Sciatic nerve (tissue), 2 donors: ENCODE measurements around the gene DLX1. TPM values are rescaled to one million over a fixed set of nuclear protein-coding genes. Genes with fewer than 3 reads are reported as not detected.
"Not testable (repeated sequence)": the region's sequence is repeated elsewhere in the genome, so short reads cannot be mapped to it uniquely, and the experiment has no call there.

Experiments used
- ATAC-seq: fragments of 200-7000 bp; cut with Tn5 transposase; one replicate; pipeline ENCODE4 v1.9.1; 2020; ENCODE audit warnings: mild to moderate bottlenecking, moderate library complexity
- DNase-seq: peaks from one replicate; pipeline ENCODE4 v3.0.0-alpha.2; 2020; ENCODE audit warnings: low spot score
- intact Hi-C: fragments of 100-400 bp; cut with DNase I; formaldehyde crosslinking; loops from one replicate; pipeline ENCODE4 v1.14.2; 2022
- total RNA-seq: library from RNA; stranded (reverse); fragmentation: NEBNext Ultra II Directional; extraction: Animal tissue kit (Norgen Biotek cat#: 25700); gene quantifications from one replicate; pipeline ENCODE4 v1.2.1, GENCODE V29; 2021
- donor health status: DM: no; HTN: no; CAD: no.
- donor health status: DM: no; HTN: no; CAD: no.

The DLX1 gene
- total RNA-seq, 1 donor from 2014 or later, result 0.94 TPM

GRCh38 chr2:172103471-172104272, 18.4 kb downstream of the DLX1 start:
- intact Hi-C loops, result loop anchor here (10.0 kb wide), 1 partner anchor 299 kb away; no protein-coding TSS in a partner anchor
- peak; percentile 91 for DNase-seq
- ATAC-seq, result peak; percentile 63

- ATAC-seq, result no peak
- DNase-seq, result no peak
- intact Hi-C loops, result loop anchor here (10.0 kb wide), 1 partner anchor 301 kb away; no protein-coding TSS in a partner anchor
Measured at GRCh38 chr2:172105471-172106107, 20.3 kb downstream of the DLX1 start.

- intact Hi-C loops, result loop anchor here (10.0 kb wide), 1 partner anchor 302 kb away; no protein-coding TSS in a partner anchor
- ATAC-seq, result peak; percentile 29
- no peak for DNase-seq
Measured at GRCh38 chr2:172106108-172106961, 21.0 kb downstream of the DLX1 start.

DNA sequence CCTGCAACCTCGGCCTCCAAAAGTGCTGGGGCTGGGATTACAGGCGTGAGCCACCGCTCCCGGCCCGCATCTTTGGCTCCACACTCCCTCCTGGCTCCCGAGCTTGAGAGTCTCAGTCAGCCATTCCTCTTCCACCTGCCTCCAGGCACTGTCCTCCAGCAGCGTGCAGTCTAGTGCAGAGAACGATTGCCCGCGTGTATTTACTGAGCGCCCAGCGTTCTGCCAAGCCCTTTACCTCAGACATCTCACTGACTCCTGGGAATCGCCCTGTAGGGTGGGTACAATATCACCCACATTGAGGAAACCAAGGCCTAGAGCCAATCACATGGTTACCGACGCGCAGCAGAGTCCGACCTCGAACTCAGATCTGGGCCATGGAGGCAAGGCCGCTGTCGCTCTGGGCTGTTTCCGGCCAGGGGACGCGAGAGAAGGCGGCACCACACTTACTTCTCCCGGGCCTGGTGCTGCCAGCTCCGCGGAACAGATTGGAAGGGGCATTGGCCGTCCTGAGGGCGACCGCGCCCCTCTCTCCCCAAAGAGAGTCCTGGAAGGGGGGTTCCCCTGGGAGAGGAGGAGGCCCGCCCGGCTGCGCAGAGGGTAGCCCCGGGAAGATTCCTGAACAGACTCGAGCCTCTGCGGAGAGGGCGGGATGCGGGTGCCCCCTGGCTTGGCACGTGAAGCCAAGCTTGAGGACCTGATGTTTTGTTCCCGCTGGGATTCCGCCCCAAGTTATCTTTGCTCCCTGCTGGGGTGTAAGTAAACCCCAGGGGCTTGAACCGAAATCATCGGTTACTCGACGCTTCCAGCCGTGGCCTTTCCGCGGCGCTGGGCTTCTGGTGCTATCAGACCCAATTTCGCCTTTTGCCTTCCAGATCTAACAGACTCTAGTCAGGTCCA, 22.6 kb downstream of the DLX1 start:
- intact Hi-C loops, result loop anchor here (10.0 kb wide), 1 partner anchor 303 kb away; no protein-coding TSS in a partner anchor
- ATAC-seq (no peak), DNase-seq (no peak)

DNA sequence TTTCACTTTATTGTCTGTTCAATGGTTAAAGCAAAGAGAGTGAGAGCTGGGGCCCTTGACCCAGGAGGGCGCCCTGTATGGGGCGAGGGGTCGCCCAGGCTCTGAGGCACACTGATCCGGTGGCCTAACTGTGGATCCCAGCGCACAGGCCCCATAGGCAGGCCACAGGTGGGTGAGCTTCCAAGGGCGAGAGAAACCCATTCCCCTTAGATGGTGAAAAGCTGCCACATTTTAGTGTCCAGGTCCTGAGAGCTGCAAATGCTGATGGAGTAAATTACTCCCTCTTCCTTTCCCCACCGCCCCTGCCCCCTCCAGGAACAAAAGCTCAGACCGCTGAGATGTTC, 23.3 kb downstream of the DLX1 start:
- intact Hi-C loops, result loop anchor here (10.0 kb wide), 1 partner anchor 304 kb away; no protein-coding TSS in a partner anchor
- DNase-seq, result no peak
- no peak for ATAC-seq

DNA sequence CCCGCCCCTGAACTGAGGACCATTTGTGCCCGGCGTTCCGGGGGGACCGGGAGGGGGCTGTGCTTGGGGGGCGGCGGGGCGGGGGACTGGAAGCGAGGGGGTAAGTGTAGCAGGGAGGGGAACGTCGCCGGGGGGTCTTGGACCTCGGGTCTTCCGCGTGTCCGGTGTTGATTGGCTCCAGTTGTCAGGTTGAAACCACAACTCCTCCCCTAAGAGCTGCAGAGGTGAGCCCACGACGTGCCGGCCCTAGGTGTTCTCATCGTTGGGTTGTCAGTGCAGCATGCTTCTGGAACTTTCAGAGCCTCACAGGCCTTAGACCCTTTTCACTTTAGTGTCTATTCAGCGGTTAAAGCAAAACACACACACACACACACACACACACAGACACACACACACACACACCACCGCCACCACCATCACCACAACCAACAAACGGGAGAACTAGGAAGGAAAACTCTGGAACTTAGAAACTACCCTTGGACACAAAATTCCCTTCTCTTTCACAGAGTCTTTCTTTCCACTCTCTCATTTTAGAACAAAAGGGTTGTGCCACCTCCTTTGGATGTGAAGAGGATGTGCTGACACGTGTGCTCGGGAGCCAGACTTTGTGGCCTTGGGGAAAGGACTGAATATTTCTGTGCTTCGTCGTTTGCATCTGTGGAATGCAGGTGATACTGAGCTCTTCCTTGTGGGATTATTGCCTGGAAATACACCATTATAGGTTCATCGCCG, 24.1 kb downstream of the DLX1 start:
- DNase-seq (no peak), ATAC-seq (no peak)
- intact Hi-C loops, result loop anchor here (10.0 kb wide), 1 partner anchor 305 kb away; no protein-coding TSS in a partner anchor

DNA sequence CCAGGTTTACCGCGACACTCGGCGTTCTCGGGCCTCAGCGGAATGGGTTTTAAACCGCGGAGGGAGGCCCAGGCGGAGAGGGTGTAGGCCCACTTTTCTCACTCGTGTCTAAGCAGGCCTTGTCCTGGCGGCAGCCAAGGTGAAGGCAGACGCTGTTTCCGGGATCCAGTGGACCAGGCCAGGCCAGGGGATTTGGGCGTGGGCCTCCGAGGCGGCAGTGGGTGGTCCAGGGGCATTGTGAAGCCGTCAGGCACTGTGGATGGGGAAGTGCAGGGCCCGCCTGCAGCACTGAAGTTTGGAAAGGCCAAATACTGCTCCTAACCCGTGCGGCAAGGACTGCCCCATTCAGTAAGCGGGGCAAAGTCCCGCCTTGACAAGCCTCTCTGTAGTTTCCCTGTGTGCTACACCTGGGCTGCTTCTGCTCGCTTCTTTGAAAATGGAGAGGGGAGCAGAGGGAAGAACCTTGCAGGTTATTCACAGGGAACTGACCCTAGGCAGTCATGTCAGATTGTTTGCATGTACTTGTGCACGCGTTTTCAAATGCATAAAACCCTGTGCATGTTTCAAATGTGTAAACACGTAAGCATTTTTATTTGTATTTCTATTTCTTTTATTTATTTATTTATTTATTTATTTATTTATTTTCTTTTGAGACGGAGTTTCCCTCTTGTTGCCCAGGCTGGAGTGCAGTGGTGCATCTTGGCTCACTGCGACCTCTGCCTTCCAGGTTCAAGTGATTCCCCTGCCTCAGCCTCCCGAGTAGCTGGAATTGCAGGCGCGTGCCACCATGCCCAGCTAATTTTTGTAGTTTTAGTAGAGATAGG, 24.9 kb downstream of the DLX1 start:
- ATAC-seq (no peak), DNase-seq (no peak)
- intact Hi-C loops, result loop anchor here (10.0 kb wide), 1 partner anchor 305 kb away; no protein-coding TSS in a partner anchor

GRCh38 chr2:172113617-172114016, 28.3 kb downstream of the DLX1 start:
- ATAC-seq, result peak; percentile 67
- no peak for DNase-seq
- intact Hi-C loops, result no loop called here

- ATAC-seq, intact Hi-C loops, DNase-seq: not testable (repeated sequence)
Measured at GRCh38 chr2:172114176-172114575, 28.9 kb downstream of the DLX1 start.

- DNase-seq (no peak), ATAC-seq (no peak)
- intact Hi-C loops, result no loop called here
Measured at GRCh38 chr2:172114579-172114978, 29.3 kb downstream of the DLX1 start.

- no peak for ATAC-seq
- no peak for DNase-seq
- intact Hi-C loops, result no loop called here
Measured at GRCh38 chr2:172116107-172116506, 30.8 kb downstream of the DLX1 start.

DNA sequence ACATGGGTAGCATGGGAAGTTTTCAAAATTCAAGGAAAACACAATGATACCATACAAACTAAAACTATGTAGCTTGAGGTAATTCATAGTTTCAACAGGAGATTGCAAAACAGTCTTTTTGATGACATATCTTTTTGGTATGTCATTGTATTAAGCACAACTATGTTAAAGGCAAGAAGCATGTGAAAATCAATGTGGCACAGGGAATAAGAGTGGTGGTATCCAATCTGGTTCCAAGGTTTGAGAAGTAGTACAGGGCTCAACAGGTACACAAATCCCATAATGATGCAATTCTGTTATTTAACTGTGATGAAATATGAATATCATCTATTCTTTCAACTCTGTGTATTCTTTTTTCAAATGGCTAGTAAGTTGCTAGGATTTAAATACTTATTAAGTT, 33.8 kb downstream of the DLX1 start:
- intact Hi-C loops, result no loop called here
- DNase-seq (no peak), ATAC-seq (no peak)

DNA sequence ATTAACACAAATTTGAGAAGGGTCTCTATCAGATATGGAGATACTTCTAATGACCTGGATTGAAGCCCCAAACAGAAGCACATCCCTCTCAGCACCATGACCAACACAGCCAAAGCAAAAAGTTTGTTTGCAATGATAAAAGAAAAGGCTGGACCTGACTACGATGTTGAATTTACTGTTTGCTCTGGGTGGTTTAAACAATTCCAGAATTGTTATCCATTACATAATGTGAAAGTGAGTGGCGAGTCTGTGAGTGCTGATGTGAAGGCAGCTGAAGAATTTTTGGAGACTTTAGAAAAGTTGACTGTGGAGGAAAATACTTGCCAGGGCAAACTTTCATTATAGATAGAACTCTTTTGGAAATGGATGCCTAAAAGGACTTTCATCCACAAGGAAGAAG, 34.8 kb downstream of the DLX1 start:
- no peak for ATAC-seq
- DNase-seq, result no peak
- intact Hi-C loops, result no loop called here

GRCh38 chr2:172128484-172128883, 43.2 kb downstream of the DLX1 start:
- intact Hi-C loops, result no loop called here
- no peak for ATAC-seq

DNA sequence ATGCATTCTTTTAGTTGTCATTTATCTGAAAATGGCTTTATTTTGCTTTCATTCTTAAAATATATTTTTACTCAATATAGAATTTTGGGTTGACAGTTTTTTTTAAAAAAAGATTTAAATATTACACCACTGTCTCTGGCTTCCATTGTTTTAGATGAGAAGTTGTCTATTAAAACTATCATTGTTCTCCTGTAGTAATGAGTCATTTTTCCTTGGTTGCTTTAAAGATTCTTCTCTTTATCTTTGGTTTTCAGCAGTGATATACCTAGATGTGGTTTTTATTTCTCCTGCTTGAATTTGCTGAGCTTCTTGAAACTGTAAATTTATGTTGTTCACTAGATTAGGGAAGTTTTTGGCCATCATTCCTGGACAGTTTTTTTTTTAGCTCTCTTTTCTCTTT, 44.1 kb downstream of the DLX1 start:
- intact Hi-C loops, result no loop called here
- DNase-seq (no peak), ATAC-seq (no peak)

More at GRCh38 chr2:172128484-172128883, 43.2 kb downstream of the DLX1 start:
- DNase-seq, result no peak

DNA sequence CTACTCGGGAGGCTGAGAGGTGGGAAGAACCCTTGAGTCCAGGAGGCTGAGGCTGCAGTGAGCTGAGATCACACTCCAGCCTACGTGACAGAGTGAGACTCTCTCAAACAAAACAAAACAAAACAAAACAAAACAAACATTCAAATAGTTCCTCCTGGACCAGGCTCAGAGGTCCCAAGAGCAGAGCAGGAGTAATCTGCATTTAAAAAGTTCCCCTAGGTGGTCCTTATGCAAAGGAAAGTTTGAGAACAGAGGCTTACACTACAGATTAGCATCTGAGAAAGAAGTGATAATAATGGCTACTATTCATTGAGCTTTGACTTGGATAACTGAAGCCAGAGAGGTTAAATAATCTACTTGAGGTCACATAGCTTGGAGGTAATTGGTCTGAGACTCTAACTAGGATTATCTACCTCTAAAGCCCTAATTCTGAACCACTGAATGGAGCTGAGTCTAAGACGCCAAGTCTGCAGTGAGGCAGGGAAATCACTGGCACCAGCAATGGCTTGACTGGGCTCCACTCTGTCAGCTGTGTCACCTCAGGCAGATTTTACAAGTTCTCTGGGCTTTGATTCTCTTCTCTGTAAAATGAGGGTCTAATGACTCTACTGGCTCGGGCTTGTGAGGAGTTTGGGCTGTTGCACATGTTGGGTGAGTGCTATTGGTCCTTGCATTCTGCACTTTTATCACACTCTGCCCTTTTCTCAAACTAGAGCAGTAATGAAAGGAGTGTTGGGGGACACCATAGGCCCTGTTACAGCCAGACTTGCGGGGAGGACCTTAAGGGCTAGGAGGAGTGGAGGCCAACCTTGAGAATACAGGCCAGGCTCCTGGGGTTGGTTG, 46.6 kb downstream of the DLX1 start:
- DNase-seq (no peak), ATAC-seq (no peak)
- intact Hi-C loops, result no loop called here
